Stimulated activated CD4-positive, alpha-beta T cell treated with anti-CD3 and anti-CD28 coated beads, Interleukin-1b, Interleukin-23, amount 100 ng/mL, for 48 hours (primary cell): Measurements from ENCODE around the gene PTPRD.

Source experiments
- DNase-seq: peaks from one replicate; pipeline ENCODE4 v3.0.0-alpha.2; 2020

The PTPRD gene

GRCh38 chr9:10146517-10147331, 466.1 kb downstream of the PTPRD start:
- no peak for DNase-seq

- DNase-seq = no peak
Measured at GRCh38 chr9:10144355-10144754, 468.4 kb downstream of the PTPRD start.

- no peak for DNase-seq
Measured at GRCh38 chr9:10135553-10135952, 477.2 kb downstream of the PTPRD start.

- DNase-seq = no peak
Measured at GRCh38 chr9:10134266-10134665, 478.5 kb downstream of the PTPRD start.

GRCh38 chr9:10130061-10130675, 482.6 kb downstream of the PTPRD start:
- no peak for DNase-seq

GRCh38 chr9:10127867-10128266, 484.9 kb downstream of the PTPRD start:
- no peak for DNase-seq

- DNase-seq = no peak
Measured at GRCh38 chr9:10112798-10113197, 500.0 kb downstream of the PTPRD start.

- no peak for DNase-seq
Measured at GRCh38 chr9:10112070-10112469, 500.7 kb downstream of the PTPRD start.

GRCh38 chr9:10108815-10109214, 504.0 kb downstream of the PTPRD start:
- DNase-seq = no peak

- DNase-seq = no peak
Measured at GRCh38 chr9:10104774-10105173, 508.0 kb downstream of the PTPRD start.

GRCh38 chr9:10095208-10095607, 517.6 kb downstream of the PTPRD start:
- no peak for DNase-seq

GRCh38 chr9:10094563-10094962, 518.2 kb downstream of the PTPRD start:
- DNase-seq = no peak

GRCh38 chr9:10080012-10080411, 532.8 kb downstream of the PTPRD start:
- DNase-seq = no peak

GRCh38 chr9:10079284-10079964, 533.4 kb downstream of the PTPRD start:
- DNase-seq = no peak

- DNase-seq = no peak
Measured at GRCh38 chr9:10071579-10071978, 541.2 kb downstream of the PTPRD start.

- DNase-seq = no peak
Measured at GRCh38 chr9:10062629-10063395, 550.0 kb downstream of the PTPRD start.

GRCh38 chr9:10059044-10059443, 553.8 kb downstream of the PTPRD start:
- no peak for DNase-seq

- no peak for DNase-seq
Measured at GRCh38 chr9:10055886-10056395, 556.9 kb downstream of the PTPRD start.

- DNase-seq = no peak
Measured at GRCh38 chr9:10054456-10054855, 558.3 kb downstream of the PTPRD start.

GRCh38 chr9:10052916-10053315, 559.9 kb downstream of the PTPRD start:
- no peak for DNase-seq

GRCh38 chr9:10052181-10052580, 560.6 kb downstream of the PTPRD start:
- no peak for DNase-seq

GRCh38 chr9:10050016-10050415, 562.8 kb downstream of the PTPRD start:
- no peak for DNase-seq

- DNase-seq = no peak
Measured at GRCh38 chr9:10048994-10049393, 563.8 kb downstream of the PTPRD start.
